GM18870 (cell line): ENCODE measurements around the gene GABBR2.
"Not testable (repeated sequence)": the region's sequence is repeated elsewhere in the genome, so short reads cannot be mapped to it uniquely, and the experiment has no call there.

Experiments
- ATAC-seq: cut with Tn5 transposase; IDR thresholded peaks from one replicate; pipeline ENCODE4 v1.9.1; 2021; ENCODE audit warnings: moderate library complexity; ENCODE audit not compliant: unreplicated experiment

GABBR2 gene

DNA sequence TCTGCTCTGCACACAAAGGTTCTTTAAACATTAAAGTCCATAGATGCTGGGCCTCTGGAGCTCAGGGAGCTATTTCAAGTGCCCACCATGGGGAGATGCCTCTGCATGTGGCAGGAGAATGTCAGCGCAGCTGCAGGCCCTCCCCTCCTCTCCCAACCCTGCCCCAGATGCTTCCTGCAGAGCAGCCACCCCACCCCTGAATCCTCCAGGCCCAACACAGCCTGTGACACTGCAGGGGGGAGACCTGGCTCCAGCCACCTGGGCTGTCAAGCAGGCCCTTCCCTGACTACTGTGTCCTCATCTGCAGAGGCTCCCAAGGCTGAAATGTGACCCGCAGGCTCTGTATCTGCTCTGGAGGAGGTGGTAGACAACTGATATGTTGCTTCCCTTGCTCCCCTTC lies 213.9 kb downstream of the GABBR2 start:
- no peak for ATAC-seq

DNA sequence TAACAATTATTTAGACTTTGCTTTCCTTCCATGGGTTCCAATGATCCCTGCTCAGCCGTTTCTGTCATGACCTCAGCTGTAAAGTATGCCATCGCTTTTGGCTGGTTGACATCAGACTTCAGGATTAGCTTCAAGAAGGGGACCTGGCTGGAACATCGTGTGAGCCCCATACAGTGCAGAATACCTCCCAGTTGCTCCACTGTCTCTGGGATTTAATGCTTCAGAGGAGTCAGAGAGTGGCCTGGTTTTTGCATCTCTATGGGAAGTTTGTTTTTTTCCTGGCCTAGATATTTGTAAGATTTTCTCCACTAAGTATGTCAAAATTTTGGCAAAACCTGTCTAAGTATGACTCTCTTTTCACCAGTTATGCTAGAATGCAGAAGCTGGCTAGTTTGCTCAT lies 216.9 kb downstream of the GABBR2 start:
- ATAC-seq, result no peak

GRCh38 chr9:98491231-98491651 lies 217.5 kb downstream of the GABBR2 start:
- no peak for ATAC-seq

GRCh38 chr9:98488571-98489312 lies 220.0 kb downstream of the GABBR2 start:
- ATAC-seq, result no peak

DNA sequence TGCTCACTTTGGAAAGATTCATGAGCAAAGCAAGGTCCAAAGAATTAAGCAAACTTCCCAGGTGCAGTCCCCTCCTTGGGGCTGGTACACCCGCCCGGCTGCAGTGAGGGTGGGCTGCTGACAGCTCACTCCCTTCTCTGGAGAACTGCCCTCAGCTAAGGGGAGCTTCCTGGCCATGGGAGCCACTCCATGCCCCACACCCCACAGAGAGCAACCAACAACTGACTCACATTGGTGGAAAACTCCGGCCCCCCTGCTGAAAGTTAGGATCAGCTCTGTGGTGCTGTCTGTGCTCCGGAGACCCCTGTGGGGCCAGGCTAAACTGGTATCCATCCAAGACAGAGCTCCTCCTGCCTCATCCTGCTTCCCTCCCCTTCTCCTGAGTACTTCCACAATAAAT lies 223.0 kb downstream of the GABBR2 start:
- no peak for ATAC-seq

DNA sequence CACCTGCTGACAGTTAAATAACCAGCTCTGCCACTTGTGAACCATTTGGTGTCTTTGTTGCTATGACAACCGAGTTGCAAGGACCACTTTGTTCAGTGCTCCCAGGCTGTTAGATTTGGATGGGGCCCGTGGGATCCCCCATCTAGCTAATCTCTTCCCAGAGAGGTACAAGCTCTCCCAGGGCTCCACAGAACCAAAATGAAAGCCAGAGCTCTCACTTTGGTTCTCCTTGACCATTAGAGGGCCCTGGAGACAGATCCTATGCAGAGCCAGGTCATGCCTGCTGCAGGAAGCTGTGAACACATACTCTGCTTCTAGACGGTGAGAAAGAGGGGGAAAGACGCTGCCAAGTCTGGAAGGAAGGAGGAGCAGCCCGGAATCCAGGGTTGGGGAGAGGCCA lies 224.6 kb downstream of the GABBR2 start:
- no peak for ATAC-seq

DNA sequence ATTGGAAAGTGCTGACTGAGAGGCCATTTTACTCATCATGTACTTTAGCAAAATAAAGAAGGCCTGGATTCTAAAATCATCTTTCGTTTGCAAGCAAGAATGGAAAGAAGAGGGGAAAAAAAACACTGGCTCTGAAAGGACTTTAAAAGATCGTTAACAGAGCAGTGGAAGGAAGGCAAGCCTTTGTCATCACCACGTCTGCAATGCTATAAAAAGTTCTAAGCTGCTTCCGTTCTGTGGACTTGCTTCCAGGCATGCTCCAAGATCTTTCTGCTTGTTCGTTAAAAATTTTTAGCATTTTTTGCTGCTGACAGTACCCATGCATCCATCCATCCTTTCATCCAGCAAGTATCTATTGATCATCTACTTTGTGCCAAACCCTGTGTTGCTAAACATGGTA lies 226.5 kb downstream of the GABBR2 start:
- no peak for ATAC-seq

- ATAC-seq, result no peak
Measured at GRCh38 chr9:98481676-98482075, 227.1 kb downstream of the GABBR2 start.

GRCh38 chr9:98479967-98480847 lies 228.5 kb downstream of the GABBR2 start:
- no peak for ATAC-seq

DNA sequence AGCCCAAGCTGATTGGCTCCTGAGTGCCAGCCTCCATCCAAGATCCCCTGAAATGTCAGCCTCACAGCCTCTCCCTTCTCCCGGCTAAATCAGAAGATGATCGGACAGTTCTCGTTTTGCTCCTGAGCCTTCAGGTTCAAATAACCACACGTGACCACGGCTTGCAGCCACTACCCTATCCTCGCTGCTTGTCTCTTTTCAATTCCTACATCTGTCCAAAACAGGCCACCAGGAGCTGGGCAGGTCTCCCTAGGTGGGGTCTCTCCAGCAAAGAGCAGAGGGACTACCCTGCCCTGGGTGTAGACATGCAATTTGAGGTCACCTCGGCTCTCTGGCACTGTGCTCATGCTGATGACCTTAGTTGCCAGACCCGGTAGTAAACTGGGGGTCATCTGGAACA lies 229.3 kb downstream of the GABBR2 start:
- no peak for ATAC-seq

GRCh38 chr9:98477884-98478283 lies 230.9 kb downstream of the GABBR2 start:
- ATAC-seq, result no peak

- ATAC-seq, result no peak
Measured at GRCh38 chr9:98472216-98472615, 236.5 kb downstream of the GABBR2 start.

DNA sequence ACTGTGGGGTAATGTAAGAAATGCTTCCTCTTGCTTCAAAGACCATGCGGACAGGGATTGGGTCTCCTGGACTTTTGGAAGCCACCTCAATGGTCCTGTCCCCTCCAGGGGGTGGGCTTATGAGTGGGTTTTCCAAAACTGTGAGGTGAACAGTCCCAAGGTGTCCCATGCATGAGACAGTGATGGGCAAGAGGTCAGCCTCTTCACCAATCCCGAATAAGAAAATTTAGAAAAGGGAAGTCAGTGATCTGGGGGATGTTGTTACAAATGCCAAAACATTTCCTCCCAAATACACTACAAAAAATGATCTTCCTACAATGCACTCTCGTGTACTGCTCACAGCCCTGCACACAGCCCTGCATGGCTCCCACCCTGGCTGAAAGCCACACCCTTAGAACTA lies 237.6 kb downstream of the GABBR2 start:
- ATAC-seq, result no peak

DNA sequence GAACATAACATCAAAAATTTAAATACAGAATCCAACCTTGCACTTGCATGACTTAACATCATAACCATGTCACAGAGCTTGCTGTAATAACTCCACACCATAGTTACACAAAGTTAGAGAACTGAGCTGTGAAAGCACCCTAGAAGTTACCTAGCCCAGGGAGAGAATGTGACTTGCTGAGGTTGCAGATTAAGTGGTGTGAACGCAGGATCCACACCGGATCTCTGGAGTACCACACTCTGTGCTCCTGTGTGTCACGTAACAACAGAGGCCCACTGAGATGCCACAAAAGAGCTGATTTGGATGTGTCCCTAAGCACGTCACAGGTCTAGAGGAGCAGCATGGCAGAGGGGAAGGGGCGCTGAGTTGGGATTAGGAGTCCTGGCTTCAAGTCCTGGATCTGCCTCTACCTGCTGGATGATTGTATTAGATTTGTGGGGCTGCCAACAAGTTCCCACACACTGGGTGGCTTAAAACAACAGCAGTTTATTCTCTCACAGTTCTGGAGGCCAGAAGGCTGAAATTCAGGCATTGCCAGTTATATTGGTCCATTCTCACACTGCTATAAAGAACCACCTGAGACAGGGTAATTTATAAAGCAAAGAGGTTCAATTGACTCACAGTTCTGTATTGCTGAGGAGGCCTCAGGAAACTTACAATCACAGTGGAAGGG lies 240.0 kb downstream of the GABBR2 start:
- ATAC-seq, result no peak

DNA sequence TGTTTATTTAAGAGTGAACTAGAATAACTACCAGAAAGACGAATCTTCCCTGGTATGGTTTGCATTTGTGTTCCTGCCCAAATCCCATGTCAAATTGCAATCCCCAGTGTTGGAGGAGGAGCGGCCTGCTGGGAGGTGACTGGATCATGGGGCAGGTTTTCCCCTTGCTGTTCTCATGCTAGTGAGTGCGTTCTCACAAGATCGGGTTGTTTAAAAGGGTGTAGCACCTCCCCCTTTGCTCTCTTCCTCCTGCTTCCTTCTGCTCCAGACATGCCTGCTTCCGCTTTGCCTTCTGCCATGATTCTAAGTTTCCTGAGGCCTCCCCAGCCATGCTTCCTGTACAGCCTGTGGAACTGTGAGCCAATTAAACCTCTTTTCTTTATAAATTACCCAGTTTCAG lies 242.9 kb downstream of the GABBR2 start:
- ATAC-seq, result no peak

DNA sequence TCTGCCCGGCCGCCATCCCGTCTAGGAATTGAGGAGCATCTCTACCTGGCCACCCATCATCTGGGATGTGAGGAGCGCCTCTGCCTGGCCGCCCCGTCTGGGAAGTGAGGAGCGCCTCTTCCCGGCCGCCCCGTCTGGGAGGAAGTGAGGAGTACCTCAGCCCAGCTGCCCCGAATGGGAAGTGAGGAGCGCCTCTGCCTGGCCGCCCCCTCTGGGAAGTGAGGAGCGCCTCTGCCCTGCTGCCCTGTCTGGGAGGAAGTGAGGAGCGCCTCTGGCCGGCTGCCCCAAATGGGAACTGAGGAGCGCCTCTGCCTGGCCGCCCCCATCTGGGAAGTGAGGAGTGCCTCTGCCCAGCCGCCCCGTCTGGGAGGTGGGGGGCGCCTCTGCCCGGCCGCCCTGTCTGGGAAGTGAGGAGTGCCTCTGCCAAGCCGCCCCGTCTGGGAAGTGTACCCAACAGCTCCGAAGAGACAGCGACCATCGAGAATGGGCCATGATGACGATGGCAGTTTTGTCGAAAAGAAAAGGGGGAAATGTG lies 244.5 kb downstream of the GABBR2 start:
- not testable (repeated sequence) for ATAC-seq

- ATAC-seq, result no peak
Measured at GRCh38 chr9:98462310-98462709, 246.4 kb downstream of the GABBR2 start.

GRCh38 chr9:98460704-98461103 lies 248.0 kb downstream of the GABBR2 start:
- no peak for ATAC-seq

- no peak for ATAC-seq
Measured at GRCh38 chr9:98457726-98458370, 250.9 kb downstream of the GABBR2 start.

DNA sequence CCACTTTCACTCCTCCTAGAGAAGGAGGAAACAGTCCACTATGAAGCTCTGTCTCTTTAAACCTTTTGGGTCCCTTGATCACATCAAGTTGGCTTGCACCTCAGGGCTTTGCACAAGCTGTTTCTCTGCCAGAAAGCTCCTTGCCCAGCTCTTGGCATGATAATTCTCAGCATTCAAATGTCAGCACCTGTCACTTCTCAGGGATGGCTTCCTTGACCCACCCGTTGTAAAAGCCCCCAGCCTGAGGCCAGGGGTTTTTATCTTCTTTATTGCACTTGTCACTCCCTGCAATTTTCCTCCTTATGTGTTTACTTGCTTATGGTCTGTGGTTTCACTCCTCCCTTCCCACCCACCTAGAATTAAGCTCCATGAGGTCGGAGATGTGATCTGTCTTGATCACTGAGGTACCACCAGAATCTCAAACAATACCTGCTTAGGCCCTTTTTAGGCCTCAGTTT lies 252.6 kb downstream of the GABBR2 start:
- no peak for ATAC-seq
